Activated T-cell treated with anti-CD3 and anti-CD28 coated beads, Interleukin-2, amount 50 U/mL, for 4 hours (primary cell): ENCODE data around the gene CHMP6. TPM values are rescaled to one million over a fixed set of nuclear protein-coding genes. Genes with fewer than 3 reads are reported as not detected.

Source experiments
- ATAC-seq, 2 donors: fragments of 200-7000 bp; cut with Tn5 transposase; one replicate each; pipeline ENCODE4 v1.10.0; 2021
- DNase-seq: peaks from one replicate; pipeline ENCODE4 v3.0.0-alpha.2; 2020
- H3K27me3 Mint-ChIP-seq: one replicate; pipeline ENCODE4 v1.8.0; 2021; ENCODE audit warnings: low read depth, mixed read lengths
- H3K36me3 Mint-ChIP-seq: one replicate; pipeline ENCODE4 v1.8.0; 2022; ENCODE audit warnings: mixed read lengths; ENCODE audit not compliant: insufficient read depth
- H3K4me1 Mint-ChIP-seq: one replicate; pipeline ENCODE4 v1.8.0; 2021; ENCODE audit warnings: low read depth, mixed read lengths
- H3K4me3 Mint-ChIP-seq: one replicate; pipeline ENCODE4 v1.8.0; 2021; ENCODE audit warnings: mild to moderate bottlenecking, moderate library complexity, mixed read lengths
- H3K9me3 Mint-ChIP-seq: one replicate; pipeline ENCODE4 v1.8.0; 2021; ENCODE audit warnings: mixed read lengths
- total RNA-seq, 3 donors: library from RNA; stranded (reverse); gene quantifications; one replicate each; pipeline ENCODE4 v1.2.1, GENCODE V29; 2021

The CHMP6 gene
- total RNA-seq, 3 donors from 2014 or later, result 35.7 to 42.4 (median 42.1) TPM

DNA sequence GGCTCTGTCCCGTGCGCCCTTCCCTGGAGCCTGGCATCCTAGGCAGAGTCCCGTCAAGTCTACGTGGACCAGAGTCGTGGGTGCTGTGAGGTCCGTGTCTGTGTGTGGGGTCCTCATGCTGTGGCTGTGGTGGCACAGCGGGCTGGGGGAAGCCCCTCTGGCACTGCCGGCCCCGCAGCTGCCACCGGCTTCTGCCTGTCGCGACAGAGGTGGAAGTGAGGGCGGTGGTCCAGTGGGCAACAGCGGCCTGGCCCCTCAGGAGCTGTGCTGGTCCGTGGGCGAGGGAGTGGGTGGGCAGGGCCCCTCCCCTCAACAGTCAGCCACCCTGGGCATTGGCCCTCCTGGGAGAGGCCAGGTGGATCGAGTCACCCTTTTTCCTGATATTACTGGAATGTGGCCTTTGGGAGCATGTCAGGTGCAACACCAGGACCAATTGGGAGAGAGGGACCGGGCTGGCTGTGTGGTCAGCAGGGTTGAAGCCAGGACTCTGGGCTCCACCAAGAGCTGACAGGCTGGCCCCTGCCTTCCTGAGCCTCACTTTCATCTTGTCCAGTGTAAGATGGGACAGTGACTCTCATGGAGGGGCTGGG is 55.2 kb downstream of the CHMP6 start:
- no peaks in the 10 kb centered on the region for H3K9me3 Mint-ChIP-seq
- H3K36me3 Mint-ChIP-seq, result no peaks in the 10 kb centered on the region
- H3K27me3 Mint-ChIP-seq, result peaks cover 2% of the 10 kb centered on the region
- peaks cover 7% of the 10 kb centered on the region for H3K4me1 Mint-ChIP-seq
- H3K4me3 Mint-ChIP-seq, result no peak overlapping the region
- DNase-seq (no peak), ATAC-seq (no peak)

DNA sequence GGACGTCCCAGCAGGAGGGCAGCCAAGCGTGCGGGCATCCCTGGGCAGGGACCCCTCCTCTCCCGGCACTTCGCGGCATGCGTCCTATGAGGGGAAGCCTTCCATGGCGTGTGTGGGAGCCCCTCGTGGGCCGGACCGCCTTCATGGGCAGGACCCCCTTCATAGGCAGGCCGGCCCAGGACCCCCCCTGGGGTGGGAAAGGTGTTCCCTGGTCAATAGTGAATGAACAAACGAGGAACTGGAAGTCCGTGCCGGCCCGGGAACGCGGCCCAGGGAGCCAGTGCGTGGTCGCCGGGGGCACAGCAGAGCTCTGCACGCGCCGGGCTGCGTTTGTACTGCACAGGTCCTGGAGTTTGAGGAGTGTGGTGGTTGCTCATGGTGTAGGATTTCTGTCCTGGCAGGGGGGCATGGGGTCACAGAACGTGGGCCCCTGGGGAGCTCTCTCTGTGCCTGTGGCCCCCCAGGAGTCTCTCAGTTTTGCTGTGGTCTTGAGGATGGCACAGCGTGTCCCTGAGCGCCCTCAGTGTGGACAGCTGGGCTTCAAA is 57.3 kb downstream of the CHMP6 start:
- ATAC-seq, result peak in 1 of 2 donors; percentile 27
- Mint-ChIP-seq H3K9me3 (no peaks in the 10 kb centered on the region), H3K27me3 (peaks cover 2% of the 10 kb centered on the region), H3K4me1 (peaks cover 7% of the 10 kb centered on the region), H3K36me3 (no peaks in the 10 kb centered on the region), H3K4me3 (no peak overlapping the region)
- no peak for DNase-seq

DNA sequence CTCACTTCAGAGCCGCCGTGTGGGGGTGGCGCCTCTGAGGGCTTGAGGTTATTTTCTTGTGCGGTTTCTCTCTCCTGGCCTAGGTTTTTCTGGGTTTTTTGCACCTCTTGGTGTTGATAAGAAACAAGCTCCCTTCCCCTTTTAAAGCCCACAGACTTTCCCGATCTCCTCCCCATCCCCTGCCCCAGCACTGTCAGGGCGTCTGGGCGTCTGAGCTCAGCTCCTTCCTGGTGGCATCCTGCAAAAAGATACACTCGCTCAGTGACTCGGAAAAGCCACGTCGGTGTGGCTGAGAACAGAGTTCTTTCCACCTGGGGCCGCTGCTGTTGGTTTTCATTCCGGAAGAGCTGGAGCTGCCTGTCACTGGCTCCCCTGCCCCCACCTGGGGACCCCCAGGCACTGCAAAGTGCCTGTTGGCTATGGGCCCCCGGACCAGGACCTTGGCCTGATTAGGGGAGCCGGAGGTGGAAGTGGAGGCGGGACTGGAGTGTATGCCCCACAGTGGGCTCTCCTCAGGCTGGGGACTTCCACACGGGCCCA is 57.8 kb downstream of the CHMP6 start:
- DNase-seq, result no peak
- no peak overlapping the region for H3K4me3 Mint-ChIP-seq

More for the DNA sequence above, 57.8 kb downstream of the CHMP6 start:
- Mint-ChIP-seq H3K9me3 (no peaks in the 10 kb centered on the region), H3K27me3 (peaks cover 2% of the 10 kb centered on the region), H3K4me1 (peaks cover 7% of the 10 kb centered on the region), H3K36me3 (no peaks in the 10 kb centered on the region)
- peak in 1 of 2 donors; percentile 62 for ATAC-seq

Other genes with a start within 250 kb of the CHMP6 start
- 1 to 10 TPM; 4.7 to 9.2 (median 7.4) TPM for gene BAIAP2, start 43.3 kb downstream of the CHMP6 start, total RNA-seq
- not detected for gene PVALEF, start 173.7 kb downstream of the CHMP6 start, total RNA-seq
- 1 to 10 TPM in 1 of 3 donors, under 1 TPM in 2; 0.46 to 3.8 (median 0.87) TPM for gene AATK, start 174.4 kb downstream of the CHMP6 start, total RNA-seq
- 10 to 100 TPM; 12.3 to 12.8 (median 12.7) TPM for gene CEP131, start 231.1 kb downstream of the CHMP6 start, total RNA-seq
- gene TEPSIN, start 247.2 kb downstream of the CHMP6 start, total RNA-seq, result 10 to 100 TPM; 42.7 to 52.2 (median 47.4) TPM
- 100 to 1,000 TPM; 123 to 144 (median 143) TPM for gene NDUFAF8, start 247.5 kb downstream of the CHMP6 start, total RNA-seq